MV-4-11 (cell line): ENCODE results near the gene SORBS1.
"Not testable (repeated sequence)": the region's sequence is repeated elsewhere in the genome, so short reads cannot be mapped to it uniquely, and the experiment has no call there.

Experiments
- DNase-seq: peaks from one replicate; lab custom pipeline; 2025; lab: John Stamatoyannopoulos, UW

Gene SORBS1

GRCh38 chr10:95388539-95388938 is 172.6 kb downstream of the SORBS1 start:
- peak; percentile 2 for DNase-seq

- DNase-seq, result no peak
These were observed 173.1 kb downstream of the SORBS1 start for GRCh38 chr10:95388109-95388471.

GRCh38 chr10:95384011-95384704 is 177.0 kb downstream of the SORBS1 start:
- no peak for DNase-seq

GRCh38 chr10:95382596-95382995 is 178.6 kb downstream of the SORBS1 start:
- DNase-seq, result no peak

- no peak for DNase-seq
These were observed 179.0 kb downstream of the SORBS1 start for GRCh38 chr10:95382174-95382573.

- DNase-seq, result no peak
These were observed 183.2 kb downstream of the SORBS1 start for GRCh38 chr10:95377950-95378349.

GRCh38 chr10:95375418-95375817 is 185.8 kb downstream of the SORBS1 start:
- DNase-seq, result no peak

- DNase-seq, result peak; percentile 69
These were observed 186.5 kb downstream of the SORBS1 start for GRCh38 chr10:95374597-95375209.

- DNase-seq, result no peak
These were observed 187.5 kb downstream of the SORBS1 start for GRCh38 chr10:95373660-95374059.

- no peak for DNase-seq
These were observed 196.8 kb downstream of the SORBS1 start for GRCh38 chr10:95364342-95364741.

GRCh38 chr10:95363303-95363912 is 197.8 kb downstream of the SORBS1 start:
- DNase-seq, result peak; percentile 63

- peak; percentile 57 for DNase-seq
These were observed 201.0 kb downstream of the SORBS1 start for GRCh38 chr10:95360122-95360714.

GRCh38 chr10:95359466-95359865 is 201.7 kb downstream of the SORBS1 start:
- DNase-seq, result no peak

GRCh38 chr10:95356190-95356955 is 204.8 kb downstream of the SORBS1 start:
- DNase-seq, result no peak

GRCh38 chr10:95355301-95355700 is 205.9 kb downstream of the SORBS1 start:
- peak; percentile 91 for DNase-seq

- DNase-seq, result no peak
These were observed 207.1 kb downstream of the SORBS1 start for GRCh38 chr10:95354110-95354509.

- DNase-seq, result no peak
These were observed 208.0 kb downstream of the SORBS1 start for GRCh38 chr10:95353123-95353522.

GRCh38 chr10:95352684-95353083 is 208.5 kb downstream of the SORBS1 start:
- DNase-seq, result no peak

- no peak for DNase-seq
These were observed 210.3 kb downstream of the SORBS1 start for GRCh38 chr10:95350830-95351228.

- peak; percentile 78 for DNase-seq
These were observed 210.8 kb downstream of the SORBS1 start for GRCh38 chr10:95350219-95350829.

GRCh38 chr10:95347402-95347766 is 213.8 kb downstream of the SORBS1 start:
- DNase-seq, result not testable (repeated sequence)
